Activated CD8-positive, alpha-beta T cell treated with anti-CD3 and anti-CD28 coated beads for 36 hours (primary cell): ENCODE data around the gene ATOH8. TPM values are rescaled to one million over a fixed set of nuclear protein-coding genes. Genes with fewer than 3 reads are reported as not detected.

Experiments
- ATAC-seq: fragments of 200-7000 bp; cut with Tn5 transposase; one replicate; pipeline ENCODE4 v1.10.0; 2021; ENCODE audit warnings: mild to moderate bottlenecking, moderate library complexity
- CTCF ChIA-PET: fragments of 350-600 bp; sonication (Branson Sonifier 250); formaldehyde crosslinking; loops from one replicate; lab custom pipeline; 2021; ENCODE audit warnings: antibody characterized with exemption; lab: Charles Lee
- POLR2A ChIA-PET: fragments of 350-600 bp; sonication (Branson Sonifier 250); formaldehyde crosslinking; loops from one replicate; lab custom pipeline; 2021; ENCODE audit warnings: antibody characterized with exemption; lab: Charles Lee
- DNase-seq: peaks from one replicate; pipeline ENCODE4 v3.0.0-alpha.2; 2020
- H3K27ac Mint-ChIP-seq: one replicate; pipeline ENCODE4 v1.8.0; 2021; ENCODE audit warnings: mild to moderate bottlenecking, mixed read lengths
- H3K27me3 Mint-ChIP-seq: one replicate; pipeline ENCODE4 v1.8.0; 2021; ENCODE audit warnings: mixed read lengths
- H3K36me3 Mint-ChIP-seq: one replicate; pipeline ENCODE4 v1.8.0; 2021; ENCODE audit warnings: low read depth, mixed read lengths
- H3K4me1 Mint-ChIP-seq: one replicate; pipeline ENCODE4 v1.8.0; 2021; ENCODE audit warnings: low read depth, mixed read lengths
- H3K4me3 Mint-ChIP-seq: one replicate; pipeline ENCODE4 v1.8.0; 2021; ENCODE audit warnings: mild to moderate bottlenecking, moderate library complexity, mixed read lengths
- H3K9me3 Mint-ChIP-seq: one replicate; pipeline ENCODE4 v1.8.0; 2021; ENCODE audit warnings: mixed read lengths
- CTCF ChIP-seq: fragments of 200-600 bp; IDR thresholded peaks from one replicate; pipeline ENCODE4 v1.8.0; 2022; ENCODE audit warnings: antibody characterized with exemption, mild to moderate bottlenecking
- intact Hi-C: fragments of 100-400 bp; cut with micrococcal nuclease; formaldehyde crosslinking; loops from one replicate; pipeline ENCODE4 v1.10.0; 2022
- total RNA-seq, 2 experiments: library from RNA; stranded (reverse); gene quantifications; one replicate each; pipeline ENCODE4 v1.2.3, GENCODE V29; 2021

Gene ATOH8
- total RNA-seq, 2 experiments from 2014 or later, result not detected

GRCh38 chr2:85758361-85759256, 4.8 kb downstream of the ATOH8 start:
- no peaks in the 10 kb centered on the region for H3K9me3 Mint-ChIP-seq
- peaks cover 14% of the 10 kb centered on the region for H3K4me1 Mint-ChIP-seq
- no peak for TF ChIP-seq CTCF
- ChIA-PET POLR2A (interaction anchor here (0.5 to 1.2 kb wide), 2 partner anchors 47 to 420 kb away, joined by 3 read pairs; no protein-coding TSS in a partner anchor), CTCF (interaction anchor here (1.1 to 3.4 kb wide), 4 partner anchors 8 to 55 kb away, joined by 3 to 26 read pairs (median 4); no protein-coding TSS in a partner anchor)
- H3K36me3 Mint-ChIP-seq, result no peaks in the 10 kb centered on the region
- DNase-seq (no peak), ATAC-seq (no peak)
- intact Hi-C loops, result no loop called here
- no peak overlapping the region for H3K4me3 Mint-ChIP-seq
- no peak overlapping the region for H3K27ac Mint-ChIP-seq
- peaks cover 39% of the 10 kb centered on the region for H3K27me3 Mint-ChIP-seq

- Mint-ChIP-seq H3K36me3 (no peaks in the 10 kb centered on the region), H3K4me1 (peaks cover 14% of the 10 kb centered on the region), H3K27me3 (peaks cover 38% of the 10 kb centered on the region), H3K9me3 (no peaks in the 10 kb centered on the region), H3K27ac (no peak overlapping the region), H3K4me3 (no peak overlapping the region)
- CTCF ChIA-PET, result interaction anchor here (1.5 to 3.4 kb wide), 3 partner anchors 9 to 31 kb away, joined by 4 to 26 read pairs (median 5); no protein-coding TSS in a partner anchor
- TF ChIP-seq CTCF, result no peak
- intact Hi-C loops, result no loop called here
- no peak for DNase-seq
- no peak for ATAC-seq
- POLR2A ChIA-PET, result interaction anchor here (1.0 to 1.2 kb wide), 2 partner anchors 10 to 47 kb away, joined by 3 read pairs; no protein-coding TSS in a partner anchor
These were observed 5.4 kb downstream of the ATOH8 start for GRCh38 chr2:85759257-85759613.

GRCh38 chr2:85760371-85760770, 6.6 kb downstream of the ATOH8 start:
- ChIA-PET CTCF (interaction anchor here (0.8 to 3.4 kb wide), 5 partner anchors 9 to 67 kb away, joined by 3 to 26 read pairs (median 5); no protein-coding TSS in a partner anchor), POLR2A (interaction anchor here (1.1 kb wide), 1 partner anchor 27 kb away, joined by 3 read pairs; no protein-coding TSS in a partner anchor)
- Mint-ChIP-seq H3K4me1 (peaks cover 6% of the 10 kb centered on the region), H3K27me3 (peaks cover 39% of the 10 kb centered on the region), H3K27ac (no peak overlapping the region), H3K9me3 (no peaks in the 10 kb centered on the region), H3K36me3 (no peaks in the 10 kb centered on the region), H3K4me3 (no peak overlapping the region)
- ATAC-seq (no peak), DNase-seq (no peak)
- no peak for TF ChIP-seq CTCF
- intact Hi-C loops, result no loop called here

GRCh38 chr2:85760872-85761271, 7.1 kb downstream of the ATOH8 start:
- ChIA-PET POLR2A (interaction anchor here (1.1 kb wide), 1 partner anchor 26 kb away, joined by 3 read pairs; no protein-coding TSS in a partner anchor), CTCF (interaction anchor here (0.8 to 3.4 kb wide), 4 partner anchors 11 to 67 kb away, joined by 3 to 26 read pairs (median 6); no protein-coding TSS in a partner anchor)
- Mint-ChIP-seq H3K27ac (no peak overlapping the region), H3K4me3 (no peak overlapping the region), H3K36me3 (no peaks in the 10 kb centered on the region), H3K27me3 (peaks cover 39% of the 10 kb centered on the region), H3K9me3 (no peaks in the 10 kb centered on the region), H3K4me1 (peaks cover 1% of the 10 kb centered on the region)
- ATAC-seq (no peak), DNase-seq (no peak)
- no peak for TF ChIP-seq CTCF
- intact Hi-C loops, result no loop called here
